ENCODE measurements around the gene RASGRF1.
"Not testable (repeated sequence)": the region's sequence is repeated elsewhere in the genome, so short reads cannot be mapped to it uniquely, and the experiment has no call there.

Gene RASGRF1

DNA sequence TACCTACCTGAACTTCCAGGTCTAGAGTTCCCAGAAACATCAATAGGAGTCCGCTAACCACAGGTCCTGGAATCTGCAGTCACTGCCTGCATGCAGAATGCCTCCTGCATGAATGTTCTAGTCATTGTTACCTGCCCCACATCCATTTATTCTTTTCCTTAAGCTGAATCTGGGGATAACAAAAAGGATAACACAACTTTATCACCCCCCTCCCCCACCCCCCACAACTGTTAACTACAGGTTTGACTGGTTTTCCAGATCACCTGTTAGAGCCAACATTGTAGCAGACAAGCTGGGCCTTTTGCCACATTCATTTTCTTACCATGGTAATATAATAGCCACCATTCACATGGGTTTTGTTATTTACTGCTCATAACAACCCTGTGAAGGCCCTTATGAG lies 141.1 kb downstream of the RASGRF1 start:
- no peak for DNase-seq

DNA sequence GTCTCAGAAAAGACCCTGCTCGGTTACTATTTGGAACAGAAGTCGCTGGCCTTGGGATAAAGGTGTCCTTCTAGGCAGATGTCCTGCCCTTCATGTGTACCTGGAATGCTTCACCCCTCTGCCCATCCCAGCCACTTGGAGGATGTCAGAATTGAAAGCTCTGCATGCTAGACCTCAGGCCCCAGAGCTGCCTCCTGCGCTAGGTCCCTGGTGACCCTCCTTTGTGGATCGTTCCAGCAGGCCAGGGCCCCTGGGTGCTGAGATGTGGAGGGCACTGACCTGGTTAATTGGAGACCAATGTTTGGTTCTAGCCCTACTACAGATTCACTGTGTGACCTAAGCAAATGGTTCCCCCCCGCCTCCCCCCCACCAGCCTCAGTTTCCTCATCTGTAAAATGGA lies 143.1 kb downstream of the RASGRF1 start:
- DNase-seq: no peak

DNA sequence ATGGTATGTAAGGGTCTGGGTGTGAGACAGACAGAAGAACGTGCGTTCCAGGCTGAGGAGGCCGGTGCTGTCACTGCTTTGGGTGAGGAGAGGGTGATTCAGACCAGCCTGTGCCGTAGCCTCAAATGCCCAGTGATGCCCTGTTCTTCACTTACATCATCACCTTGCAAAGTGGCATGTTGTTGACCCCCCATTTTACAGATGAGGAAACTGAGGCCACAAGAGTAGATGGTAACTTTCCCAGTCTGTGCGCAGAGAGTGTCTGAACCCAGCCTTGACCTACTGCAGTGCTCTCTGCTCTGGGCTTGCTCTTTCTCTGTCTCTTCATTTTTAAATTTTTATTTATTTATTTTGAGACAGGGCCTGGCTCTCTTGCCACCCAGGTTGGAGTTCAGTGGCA lies 144.1 kb downstream of the RASGRF1 start:
- no peak for DNase-seq

DNA sequence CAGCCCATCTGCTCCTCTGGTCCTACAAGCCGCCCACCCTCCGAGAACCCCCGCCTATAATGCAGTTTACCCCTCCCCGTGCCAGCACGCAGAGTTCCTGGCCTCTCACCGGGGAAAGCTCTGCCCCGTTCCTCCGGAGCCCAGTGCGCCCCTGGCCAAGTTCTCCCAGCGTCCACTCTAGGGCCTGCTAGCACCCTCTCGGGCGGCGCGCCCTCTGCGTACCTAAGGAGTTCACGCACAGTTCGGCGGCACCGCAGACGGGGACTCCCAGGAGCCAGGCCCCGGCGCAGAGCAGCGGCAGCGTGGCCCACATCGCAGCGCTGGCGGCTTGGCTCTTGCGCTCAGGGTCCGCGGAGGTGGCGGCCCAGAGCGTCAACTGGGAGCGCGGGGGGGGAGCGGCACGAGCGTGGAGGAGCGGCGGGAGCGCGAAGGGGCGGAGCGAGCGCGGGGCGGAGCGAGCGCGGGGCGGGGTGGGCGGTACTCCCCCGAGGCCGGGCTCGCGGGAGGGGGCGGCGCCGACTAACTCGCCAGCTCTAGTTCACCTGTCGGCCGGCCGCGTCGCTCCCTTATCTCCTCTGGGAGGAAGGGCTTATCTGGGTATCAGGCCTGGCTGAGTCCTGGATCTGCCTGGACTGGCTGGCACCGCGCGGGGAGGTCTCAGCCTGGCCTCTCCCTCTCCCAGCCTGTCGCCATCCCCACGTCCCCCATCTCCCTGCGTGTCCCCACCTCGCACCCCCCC lies 145.7 kb downstream of the RASGRF1 start, which contains the start of gene CTSH:
Gene CTSH, minus strand, starts transcription at position 378 of the 739 bp plus-strand sequence. Its CDS starts 65 bp downstream, at position 313.
- DNase-seq: peak; percentile 67

DNA sequence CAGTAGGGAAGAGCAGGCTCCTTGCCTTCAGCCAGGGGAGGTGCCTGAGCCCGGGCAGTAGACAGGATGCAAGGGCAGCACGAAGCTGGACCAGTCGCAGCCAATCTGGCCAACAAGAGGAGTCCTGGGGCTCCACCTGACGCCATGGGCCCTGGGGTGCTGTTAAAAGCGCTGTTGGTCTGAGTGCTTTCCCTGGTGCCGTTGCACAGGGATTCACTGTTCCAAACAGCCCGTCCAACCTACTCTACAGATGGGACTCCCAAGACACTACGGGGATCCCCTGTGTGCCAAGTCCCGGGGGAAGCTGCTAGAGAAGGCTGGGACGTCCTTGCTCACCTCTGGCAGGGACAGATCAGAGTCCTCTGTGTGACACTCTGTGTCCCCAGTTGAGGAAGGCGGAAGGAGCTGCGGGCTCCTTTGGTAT lies 146.4 kb downstream of the RASGRF1 start:
- DNase-seq: peak; percentile 19

DNA sequence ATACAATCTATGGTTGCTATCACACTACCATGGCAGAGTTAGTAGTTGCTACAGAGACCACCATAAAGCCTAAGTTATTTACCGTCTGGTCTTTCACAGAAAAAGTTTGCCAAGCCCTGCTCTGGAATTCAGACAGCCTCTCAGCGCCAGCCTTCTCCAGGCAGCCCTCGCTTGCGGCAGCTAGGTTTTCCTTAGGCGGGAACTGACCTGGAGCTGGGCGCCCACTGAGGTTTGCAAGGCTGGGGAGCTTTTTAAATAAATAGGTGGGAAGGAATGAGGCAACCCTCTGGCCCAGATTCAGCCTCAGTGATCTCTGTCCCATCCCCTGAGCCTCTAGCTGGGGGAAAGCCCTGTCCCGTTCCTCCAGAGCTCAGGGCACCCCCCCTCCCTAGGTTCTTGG lies 146.9 kb downstream of the RASGRF1 start:
- DNase-seq: no peak

DNA sequence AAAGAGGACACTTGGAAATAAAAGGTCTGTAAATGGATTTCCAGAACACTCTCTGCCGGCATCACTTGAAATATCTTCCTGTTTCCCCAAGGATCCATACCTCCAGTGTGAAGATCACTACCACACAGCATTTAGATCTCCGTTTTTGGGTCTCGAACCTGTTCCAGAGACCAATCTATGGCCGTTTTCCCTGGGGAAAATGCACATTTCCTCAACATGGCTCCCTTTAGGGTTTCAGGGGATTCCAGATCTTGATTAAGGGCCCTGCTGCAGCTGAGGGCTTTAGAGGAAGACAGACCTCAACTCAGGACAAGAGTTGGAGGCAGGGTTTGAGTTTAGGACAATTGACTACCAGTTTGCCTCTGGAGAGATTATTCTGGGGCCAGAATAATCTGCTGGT lies 147.8 kb downstream of the RASGRF1 start:
- DNase-seq: no peak

DNA sequence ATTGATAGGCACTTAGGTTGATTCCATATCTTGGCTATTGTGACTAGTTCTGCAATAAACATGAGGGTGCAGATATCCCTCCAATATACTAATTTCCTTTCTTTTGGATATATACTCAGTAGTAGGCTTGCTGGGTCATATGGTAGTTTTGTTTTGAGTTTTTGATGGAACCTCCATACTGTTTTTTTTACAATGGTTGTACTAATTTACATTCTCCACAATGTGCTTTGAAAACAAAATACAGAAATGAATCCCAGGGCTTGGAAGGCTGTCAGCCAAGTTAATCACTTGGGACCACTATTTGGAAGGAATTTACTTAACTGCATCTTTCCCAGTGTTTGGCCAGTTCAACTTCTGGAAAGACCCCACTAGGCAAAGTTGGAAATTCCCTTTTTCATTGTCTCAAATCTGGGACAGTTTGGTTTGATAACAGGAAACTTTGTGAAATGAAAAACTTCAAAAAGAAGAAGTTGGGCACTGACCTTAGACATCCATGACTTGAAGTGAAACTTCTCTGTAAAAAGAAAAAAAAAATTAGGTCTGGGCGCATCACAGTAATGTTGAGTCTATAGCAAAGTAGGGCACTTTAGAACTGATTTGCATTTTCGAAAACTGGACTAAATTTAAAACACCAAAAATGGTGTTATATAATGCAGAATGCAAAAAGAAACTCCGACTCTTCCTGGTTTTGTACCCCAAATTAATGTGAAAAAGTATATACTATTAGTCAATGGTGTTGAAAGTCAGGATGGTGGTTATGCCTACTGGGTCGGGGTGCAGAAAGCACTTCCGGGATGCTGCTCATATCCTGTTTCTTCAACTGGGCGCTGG lies 151.7 kb downstream of the RASGRF1 start:
- DNase-seq: peak; percentile 11

DNA sequence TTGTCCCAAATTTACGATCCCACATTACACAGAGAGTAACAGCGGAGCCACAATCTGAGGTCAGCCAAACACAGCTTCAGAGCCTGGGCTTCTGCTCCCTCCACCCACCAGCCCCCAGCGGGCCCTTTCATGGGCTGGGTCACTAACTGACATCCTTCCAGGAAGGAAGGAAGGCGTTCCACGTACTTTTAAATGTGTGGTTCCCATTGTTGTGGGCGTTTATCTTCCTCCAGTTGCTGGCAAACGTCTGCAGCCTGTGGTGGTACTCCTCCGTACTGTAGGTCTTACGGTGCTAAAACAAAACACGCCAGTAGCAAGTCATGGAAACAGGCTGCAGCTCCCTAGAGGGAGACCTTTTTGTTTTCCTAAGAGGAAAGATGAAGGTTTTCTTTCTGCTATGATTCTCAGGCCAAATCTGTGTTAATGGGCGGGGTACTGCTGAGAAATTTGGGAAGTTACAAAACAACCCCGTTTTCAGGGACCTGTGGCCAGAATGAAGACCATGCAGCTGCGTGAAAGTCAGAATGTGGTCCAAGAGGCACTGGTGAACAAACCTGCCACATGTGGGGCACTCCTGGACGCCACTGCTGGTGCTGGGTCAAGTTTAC lies 153.3 kb downstream of the RASGRF1 start:
- DNase-seq: no peak

DNA sequence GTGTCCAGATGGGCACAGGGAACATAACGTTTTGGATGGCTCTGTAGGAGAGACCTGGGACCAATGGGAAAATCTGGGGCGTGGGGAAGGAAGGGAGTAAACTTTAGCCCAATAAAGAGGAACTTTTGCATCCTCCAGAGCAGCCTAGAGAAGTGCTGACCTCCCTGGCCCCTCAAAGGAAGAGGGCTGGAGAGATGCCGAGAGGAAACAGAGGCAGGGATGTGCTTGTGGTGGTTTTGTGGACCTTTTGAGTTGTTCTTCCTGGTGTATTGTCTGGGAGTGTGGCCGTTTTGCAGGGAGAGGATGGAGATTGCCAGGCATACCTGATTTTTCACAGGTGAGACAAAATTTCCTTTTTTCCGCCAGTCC lies 155.9 kb downstream of the RASGRF1 start:
- no peak for DNase-seq

DNA sequence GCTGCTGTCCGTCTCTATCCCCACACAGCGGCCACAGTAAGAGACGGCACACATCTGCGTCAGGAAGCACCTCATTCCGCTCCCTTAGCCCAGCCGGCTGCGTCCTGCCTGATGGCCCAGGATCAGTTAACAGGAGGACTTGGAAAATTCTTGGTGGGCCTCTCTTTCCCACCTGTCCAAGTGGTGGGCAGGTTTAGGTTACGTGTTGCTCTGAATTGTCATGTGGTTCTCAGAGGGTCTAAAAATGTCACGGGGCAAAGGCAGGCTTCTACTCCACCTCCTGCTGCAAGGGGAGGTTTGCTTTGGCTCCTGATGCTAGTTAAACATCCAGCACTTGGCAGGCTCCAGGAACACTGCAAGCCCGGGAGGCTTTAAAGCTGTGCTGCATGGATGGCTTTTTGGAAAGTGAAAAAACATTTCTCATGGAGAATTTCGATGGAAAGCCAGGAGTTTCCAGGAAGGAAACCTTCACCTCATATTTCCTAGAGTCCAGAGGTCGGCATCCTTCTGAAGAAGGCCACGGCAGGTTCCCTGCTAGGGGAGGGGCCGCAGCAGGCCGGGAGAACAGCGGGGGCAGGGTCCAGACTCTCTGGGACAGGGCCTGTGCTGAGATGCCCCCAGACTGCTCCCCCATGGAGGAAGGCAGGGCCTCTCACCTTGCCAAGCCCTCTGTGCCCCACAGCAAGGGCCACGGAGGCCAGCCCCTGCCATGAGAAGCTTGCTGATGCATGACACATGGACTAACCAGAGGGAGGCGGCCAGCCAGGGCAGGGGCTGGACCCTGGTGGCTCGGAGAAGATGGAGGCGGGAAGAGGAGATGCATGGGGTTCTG lies 156.5 kb downstream of the RASGRF1 start:
- DNase-seq: peak; percentile 14

DNA sequence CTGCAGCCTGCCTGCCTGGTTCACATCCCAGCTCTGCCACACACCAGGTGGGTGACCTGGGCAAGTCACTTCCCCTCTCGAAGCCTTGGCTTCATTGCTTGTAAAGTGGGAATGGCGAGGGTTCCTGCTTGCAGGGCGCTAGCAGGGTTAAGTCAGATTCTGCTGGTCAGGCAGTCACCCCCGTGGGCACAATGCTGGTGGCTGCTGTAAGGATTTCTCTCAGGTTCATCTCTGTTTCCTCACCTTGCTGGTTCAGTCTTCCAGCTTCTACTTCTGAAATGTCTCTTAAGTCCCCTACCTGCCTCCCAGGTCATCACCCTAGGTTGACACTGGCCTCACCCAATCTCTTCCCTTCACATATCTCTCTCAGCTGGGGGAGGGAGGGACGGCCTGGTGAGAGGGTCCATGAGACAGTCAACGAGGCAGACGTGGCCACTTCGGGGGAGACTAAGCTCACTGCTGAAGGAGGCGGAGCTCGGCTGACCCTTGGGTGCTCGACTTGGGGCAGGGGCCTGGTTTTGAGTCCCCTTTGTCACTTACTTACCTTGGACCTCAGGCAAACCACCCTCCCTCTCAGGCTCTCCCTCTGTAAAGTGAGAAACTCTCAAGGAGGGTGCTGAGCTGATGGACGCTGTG lies 157.3 kb downstream of the RASGRF1 start:
- DNase-seq: no peak

DNA sequence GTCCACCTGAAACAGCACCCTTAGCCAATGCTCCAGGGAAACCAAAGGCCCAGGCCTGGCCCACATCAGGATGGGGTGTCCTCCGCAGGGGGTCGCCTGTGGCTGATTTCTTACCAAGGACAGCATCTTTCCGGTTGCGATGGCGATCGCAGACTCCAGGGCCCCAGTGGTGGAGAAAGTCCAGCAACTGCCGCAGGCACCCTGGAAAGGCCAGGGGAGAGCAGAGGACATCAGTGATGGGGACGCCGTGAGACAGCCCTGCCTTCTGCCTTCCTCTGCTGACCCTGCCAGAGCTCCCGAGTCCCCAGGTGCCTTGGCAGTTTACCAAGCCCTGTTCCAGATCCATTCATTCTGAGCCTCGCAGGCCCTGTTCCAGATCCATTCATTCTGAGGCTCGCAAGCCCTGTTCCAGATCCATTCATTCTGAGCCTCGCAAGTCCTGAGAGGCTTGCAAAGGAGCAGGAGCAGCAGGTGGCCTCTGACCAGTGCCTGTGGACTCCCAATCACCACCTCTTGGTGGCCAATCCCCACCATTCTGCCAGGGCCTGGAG lies 158.2 kb downstream of the RASGRF1 start:
- DNase-seq: peak; percentile 12

DNA sequence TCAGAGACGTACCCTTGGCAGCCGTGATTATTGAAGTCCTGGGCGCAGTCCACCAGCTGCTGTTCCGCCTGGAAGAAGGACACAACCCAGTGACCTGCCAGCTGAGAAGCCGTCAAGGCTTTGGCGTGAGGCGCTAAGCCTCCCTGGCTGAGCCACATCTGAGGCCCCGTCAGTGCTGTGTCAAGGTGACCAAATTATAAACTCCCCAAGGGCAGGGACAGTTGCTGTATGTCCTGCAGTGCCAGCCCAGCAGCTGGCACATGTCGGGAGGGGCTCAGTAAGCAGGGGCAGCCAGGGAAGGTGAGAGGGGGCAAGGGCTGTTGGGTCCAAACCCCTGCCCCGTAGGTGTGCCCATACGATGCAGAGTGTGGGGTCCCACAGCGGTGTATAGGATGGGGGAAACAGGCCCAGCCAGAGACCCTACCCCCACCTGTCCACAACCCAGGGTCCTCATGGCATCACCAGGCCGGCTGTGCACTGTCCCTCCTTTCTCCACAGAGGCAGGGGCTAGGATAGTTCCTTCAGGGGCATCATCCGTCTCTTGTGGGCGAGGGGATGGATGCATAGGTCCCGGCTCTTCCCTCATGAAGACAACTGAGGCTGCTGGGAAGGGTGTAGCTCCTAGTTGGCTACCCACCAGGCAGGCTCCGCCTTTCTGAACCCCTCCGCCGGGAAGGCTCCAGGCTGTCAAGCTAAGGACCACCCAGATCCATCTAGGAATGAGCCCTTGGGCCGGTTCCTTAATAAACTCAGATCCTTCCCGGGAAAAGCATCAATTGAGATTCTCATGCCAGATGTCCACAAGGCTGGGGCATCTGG lies 158.9 kb downstream of the RASGRF1 start:
- no peak for DNase-seq

DNA sequence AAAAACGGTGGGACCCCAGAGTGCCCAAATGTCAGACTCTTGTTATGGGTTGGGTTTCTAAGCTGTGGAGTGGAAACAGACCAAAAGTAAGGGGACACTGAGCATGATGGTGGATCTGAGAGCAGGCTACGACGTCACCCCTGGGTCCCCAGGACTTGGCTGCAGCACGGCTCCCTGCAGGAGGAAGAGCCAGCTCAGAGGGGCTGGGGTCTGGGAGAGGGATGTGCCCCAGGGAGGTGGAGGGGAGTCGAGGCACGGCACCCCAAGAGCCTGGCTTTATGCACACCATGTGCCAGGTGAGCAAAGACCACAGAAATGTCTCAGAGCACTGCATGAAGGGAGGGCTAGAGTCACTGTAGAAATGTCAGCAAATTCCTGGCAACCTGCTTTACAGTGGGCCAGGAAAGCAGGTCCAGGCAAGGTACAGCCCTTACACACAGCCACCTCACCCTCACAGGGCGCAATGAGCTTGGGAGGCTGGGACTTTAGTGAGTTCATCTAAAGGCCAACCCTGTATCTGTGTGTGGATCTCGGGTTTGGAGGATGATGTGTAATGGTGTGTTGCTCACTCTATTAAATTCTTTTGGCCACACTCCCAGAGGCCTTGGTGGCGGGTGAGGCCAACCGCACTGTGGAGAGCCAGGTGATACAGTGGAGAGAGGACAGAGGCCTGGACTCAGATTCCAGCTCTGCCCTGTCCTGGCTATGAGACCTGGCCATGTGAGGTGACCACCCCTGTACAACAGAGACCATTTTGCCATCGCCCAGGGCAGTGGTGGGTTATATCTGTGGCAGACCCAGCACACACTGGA lies 159.8 kb downstream of the RASGRF1 start:
- DNase-seq: no peak

DNA sequence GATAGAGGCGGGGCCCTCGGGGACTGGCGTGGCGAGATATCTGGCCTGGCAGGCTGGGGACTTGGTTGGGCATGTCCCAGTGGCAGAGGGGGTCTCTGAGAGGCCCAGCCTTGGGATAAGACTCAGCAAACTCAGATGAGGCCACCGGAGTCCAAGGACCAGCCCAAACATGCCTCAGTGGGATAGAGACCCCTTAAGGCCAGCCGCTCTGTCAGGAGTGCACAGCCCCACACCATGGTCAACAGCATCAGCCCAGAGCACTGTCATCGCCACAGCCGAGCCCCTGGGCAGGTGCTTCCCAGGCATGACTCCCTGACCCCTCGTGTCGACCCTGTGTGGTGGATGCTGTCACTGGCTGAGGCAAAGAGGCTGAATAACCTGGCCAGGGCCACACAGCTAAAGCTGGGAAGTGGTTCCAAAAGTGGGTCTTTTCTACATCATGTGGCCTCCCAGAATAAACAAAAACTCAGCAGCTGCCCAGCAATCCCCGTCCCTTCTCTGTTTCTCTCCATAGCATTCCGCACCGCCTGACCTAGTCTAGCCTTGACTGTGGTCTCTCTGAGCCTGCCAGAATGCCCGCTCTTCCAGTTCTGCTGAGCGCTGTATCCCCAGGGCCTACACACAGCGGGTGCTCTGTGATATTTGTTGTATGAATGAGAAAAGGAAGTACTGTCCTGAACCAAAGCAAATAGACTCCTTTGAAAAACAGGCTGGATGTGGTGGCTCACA lies 160.9 kb downstream of the RASGRF1 start:
- DNase-seq: no peak

DNA sequence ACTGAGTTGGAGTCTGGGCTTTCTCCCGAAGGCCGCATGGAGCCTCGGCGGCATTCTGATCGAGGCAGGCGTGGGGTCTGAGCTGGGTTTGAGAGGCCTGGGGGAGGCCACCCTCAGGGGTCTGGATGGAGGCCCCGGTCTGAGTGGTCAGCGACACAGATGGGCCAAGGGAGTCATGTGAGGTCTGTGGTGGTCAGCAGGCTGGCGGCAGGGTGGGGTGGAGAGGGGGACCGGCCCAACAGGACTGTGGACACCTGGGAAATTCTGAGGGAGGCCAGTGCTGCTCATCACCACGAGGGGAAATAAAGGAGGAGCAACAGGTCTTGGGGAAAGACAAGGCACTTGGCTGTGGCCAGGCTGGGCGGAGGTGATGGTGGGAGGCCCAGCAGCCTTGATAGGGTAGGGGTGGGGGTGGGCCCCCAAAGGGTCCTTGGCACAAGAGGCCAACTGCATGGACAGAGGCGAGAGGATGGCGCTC lies 161.9 kb downstream of the RASGRF1 start:
- no peak for DNase-seq

DNA sequence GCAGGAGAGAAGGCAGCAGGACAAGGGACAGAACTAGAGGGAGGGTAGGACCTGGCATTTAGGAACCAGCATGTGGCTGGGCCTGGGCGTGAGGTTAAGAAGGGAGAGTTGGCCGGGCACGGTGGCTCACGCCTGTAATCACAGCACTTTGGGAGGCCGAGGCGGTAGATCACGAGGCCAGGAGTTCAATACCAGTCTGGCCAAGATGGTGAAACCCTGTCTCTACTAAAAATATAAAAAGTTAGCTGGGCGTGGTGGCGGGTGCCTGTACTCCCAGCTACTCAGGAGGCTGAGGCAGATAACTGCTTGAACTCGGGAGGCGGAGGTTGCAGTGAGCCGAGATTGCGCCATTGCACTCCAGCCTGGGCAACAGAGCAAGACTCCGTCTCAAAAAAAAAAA lies 162.4 kb downstream of the RASGRF1 start:
- DNase-seq: not testable (repeated sequence)

DNA sequence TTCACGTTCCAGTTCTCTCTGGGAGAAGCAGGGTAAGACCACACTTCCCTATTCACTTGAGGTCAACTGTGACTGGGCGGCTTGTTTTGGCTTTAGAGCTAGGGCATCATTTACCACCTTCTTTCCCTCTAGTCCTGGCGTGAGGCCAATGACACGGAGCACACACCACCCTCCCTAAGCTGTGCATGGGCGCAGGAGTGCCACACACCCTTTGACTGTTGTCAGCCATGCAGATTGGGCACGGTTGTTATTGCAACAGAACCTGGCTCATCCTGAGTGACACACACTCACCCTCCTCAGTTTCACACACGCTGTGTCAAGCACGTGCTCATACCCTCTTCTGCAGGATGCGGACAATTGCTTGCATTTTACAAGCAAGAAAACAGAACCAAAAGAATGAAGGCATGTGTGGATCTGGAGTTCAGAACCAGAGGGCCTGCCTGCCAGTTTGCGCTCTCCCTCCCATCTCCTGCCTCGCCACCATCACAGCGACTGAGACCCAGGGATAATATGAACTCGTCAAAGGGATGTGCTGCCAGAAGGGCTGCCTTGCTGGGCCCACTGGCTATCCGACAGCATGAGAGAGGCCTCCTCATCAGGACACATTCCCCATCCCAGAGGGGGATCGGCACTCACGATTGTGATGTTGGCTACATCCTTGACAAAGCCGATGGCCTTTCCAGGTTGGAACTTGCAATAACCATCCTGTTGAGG lies 163.3 kb downstream of the RASGRF1 start:
- no peak for DNase-seq
